ENCODE results near the gene PHYHIPL. TPM values are rescaled to one million over a fixed set of nuclear protein-coding genes. Genes with fewer than 3 reads are reported as not detected.

PHYHIPL gene
- total RNA-seq, 2 donors from 2014 or later, result 2.6 TPM; not detected in 1

DNA sequence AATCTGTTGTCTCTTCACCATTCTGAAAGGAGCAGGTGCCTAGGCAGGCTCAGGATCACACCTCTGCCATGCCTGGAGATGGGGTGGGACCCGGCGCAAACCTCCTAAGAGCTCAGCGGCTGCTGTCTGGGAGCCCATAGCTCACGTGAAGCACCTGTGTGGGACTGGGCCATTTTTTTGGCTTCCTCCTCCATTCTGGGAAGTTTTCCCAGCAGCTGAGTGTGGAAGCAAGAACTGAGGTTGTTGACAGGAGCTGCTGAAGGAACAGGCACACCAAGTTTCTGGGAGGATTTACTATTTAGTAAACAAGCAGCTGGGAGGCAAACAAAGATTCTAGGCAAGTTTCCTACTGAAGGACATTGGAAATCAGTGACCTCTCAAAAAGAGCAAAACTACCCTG is 108.6 kb downstream of the PHYHIPL start:
- no peak overlapping the region for H3K4me3 ChIP-seq
- H3K4me1 ChIP-seq (ENCODE audit: control insufficient read depth in 1 of 2, low read depth in 2 of 2), result peaks cover 0 to 24% of the 10 kb centered on the region in 2 donors
- H3K36me3 ChIP-seq, result no peaks in the 10 kb centered on the region
- H3K27ac ChIP-seq, result no peak overlapping the region
- TF ChIP-seq, protein P1, sequence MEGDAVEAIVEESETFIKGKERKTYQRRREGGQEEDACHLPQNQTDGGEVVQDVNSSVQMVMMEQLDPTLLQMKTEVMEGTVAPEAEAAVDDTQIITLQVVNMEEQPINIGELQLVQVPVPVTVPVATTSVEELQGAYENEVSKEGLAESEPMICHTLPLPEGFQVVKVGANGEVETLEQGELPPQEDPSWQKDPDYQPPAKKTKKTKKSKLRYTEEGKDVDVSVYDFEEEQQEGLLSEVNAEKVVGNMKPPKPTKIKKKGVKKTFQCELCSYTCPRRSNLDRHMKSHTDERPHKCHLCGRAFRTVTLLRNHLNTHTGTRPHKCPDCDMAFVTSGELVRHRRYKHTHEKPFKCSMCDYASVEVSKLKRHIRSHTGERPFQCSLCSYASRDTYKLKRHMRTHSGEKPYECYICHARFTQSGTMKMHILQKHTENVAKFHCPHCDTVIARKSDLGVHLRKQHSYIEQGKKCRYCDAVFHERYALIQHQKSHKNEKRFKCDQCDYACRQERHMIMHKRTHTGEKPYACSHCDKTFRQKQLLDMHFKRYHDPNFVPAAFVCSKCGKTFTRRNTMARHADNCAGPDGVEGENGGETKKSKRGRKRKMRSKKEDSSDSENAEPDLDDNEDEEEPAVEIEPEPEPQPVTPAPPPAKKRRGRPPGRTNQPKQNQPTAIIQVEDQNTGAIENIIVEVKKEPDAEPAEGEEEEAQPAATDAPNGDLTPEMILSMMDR (IDR thresholded peaks at IDR 0.05), result no peak
- ATAC-seq (ENCODE audit: insufficient number of reproducible peaks, low FRiP score, low read depth) (no peak), DNase-seq (ENCODE audit: low spot score) (no peak)
- no peaks in the 10 kb centered on the region for H3K9me3 ChIP-seq
- H3K27me3 ChIP-seq (replicated peaks; ENCODE audit: insufficient read depth), result no peaks in the 10 kb centered on the region

DNA sequence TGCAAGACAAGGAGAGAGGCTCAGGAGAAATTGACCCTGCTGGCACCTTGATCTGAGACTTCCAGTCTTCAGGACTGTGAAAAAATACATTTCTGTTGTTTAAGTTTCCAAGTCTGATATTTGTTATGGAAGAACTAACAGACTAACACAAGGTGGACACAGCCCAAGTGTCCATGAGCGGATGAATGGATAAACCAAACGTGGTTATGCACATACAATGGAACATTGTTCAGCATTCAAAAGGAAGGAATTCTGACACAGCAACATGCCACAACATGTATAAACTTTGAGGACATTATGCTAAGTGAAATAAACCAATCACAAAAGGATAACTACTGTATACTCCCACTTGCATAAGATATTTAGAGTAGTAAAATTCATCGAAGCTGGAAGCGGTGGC is 109.4 kb downstream of the PHYHIPL start:
- ATAC-seq (ENCODE audit: insufficient number of reproducible peaks, low FRiP score, low read depth), result no peak

DNA sequence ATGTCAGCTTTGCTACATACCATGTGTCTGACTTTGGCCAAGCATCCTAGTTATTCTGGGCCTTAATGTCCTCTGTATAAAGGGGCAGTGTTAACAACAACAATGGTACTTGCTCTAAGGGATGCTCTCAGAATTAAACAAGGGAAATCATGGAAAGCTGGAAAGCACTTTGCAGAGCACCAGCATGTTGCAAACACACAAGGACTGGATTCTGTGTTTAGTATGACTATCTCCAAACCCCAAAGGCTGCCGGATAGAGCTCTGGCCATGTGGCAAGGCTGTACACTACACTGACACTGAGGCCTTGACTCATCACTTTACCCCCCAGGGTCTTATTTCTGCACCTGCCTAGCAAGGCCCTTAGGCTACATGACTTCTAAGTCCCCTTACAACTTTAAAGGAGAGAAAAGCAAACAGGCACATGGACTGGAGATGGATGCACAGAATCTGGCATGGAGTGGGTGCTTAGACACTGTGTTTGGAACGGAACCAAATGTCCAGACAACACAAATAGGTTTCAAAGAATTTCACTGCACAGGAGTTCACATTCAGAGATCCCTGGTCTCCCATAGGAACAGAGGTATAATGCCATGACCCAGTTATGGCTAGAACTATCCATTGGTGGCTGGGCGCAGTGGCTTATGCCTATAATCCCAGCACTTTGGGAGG is 111.3 kb downstream of the PHYHIPL start:
- H3K9me3 ChIP-seq, result no peaks in the 10 kb centered on the region
- no peaks in the 10 kb centered on the region for H3K27me3 ChIP-seq (replicated peaks; ENCODE audit: insufficient read depth)
- ATAC-seq (ENCODE audit: insufficient number of reproducible peaks, low FRiP score, low read depth), result no peak
- TF ChIP-seq, protein P1 (IDR thresholded peaks at IDR 0.05), result no peak
- H3K4me3 ChIP-seq, result no peak overlapping the region
- no peaks in the 10 kb centered on the region for H3K36me3 ChIP-seq
- no peak overlapping the region for H3K27ac ChIP-seq
- no peak for DNase-seq (ENCODE audit: low spot score)
- H3K4me1 ChIP-seq (ENCODE audit: control insufficient read depth in 1 of 2, low read depth in 2 of 2), result peaks cover 0 to 20% of the 10 kb centered on the region in 2 donors

More for the DNA sequence above, 109.4 kb downstream of the PHYHIPL start:
- no peak overlapping the region for H3K4me3 ChIP-seq
- no peak overlapping the region for H3K27ac ChIP-seq
- no peak for DNase-seq (ENCODE audit: low spot score)
- H3K36me3 ChIP-seq, result no peaks in the 10 kb centered on the region
- no peaks in the 10 kb centered on the region for H3K9me3 ChIP-seq
- TF ChIP-seq, protein P1 (IDR thresholded peaks at IDR 0.05), result no peak
- H3K27me3 ChIP-seq (replicated peaks; ENCODE audit: insufficient read depth), result no peaks in the 10 kb centered on the region
- peaks cover 0 to 24% of the 10 kb centered on the region in 2 donors for H3K4me1 ChIP-seq (ENCODE audit: control insufficient read depth in 1 of 2, low read depth in 2 of 2)

DNA sequence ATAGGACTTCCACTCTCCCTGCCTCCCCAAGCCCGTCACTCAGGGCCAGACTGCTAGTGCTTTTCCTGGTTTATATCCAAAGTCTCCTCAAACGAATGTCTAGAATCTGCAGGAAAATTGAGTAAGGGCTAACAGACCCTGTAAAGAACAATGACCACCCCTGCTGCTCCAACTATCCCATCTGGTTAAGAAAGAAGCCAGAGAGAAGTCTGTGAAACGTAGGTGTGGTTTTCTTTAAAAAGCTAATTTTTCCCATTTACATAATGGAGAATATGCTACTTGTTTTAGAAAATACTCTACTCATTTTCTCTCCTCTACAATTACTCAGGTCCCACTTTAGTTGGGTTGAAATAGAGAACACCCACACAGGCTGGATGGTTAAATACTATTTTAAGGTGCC is 113.4 kb downstream of the PHYHIPL start:
- Histone ChIP-seq H3K4me1 (ENCODE audit: control insufficient read depth in 1 of 2, low read depth in 2 of 2) (peaks cover 0 to 10% of the 10 kb centered on the region in 2 donors), H3K27ac (no peak overlapping the region), H3K27me3 (replicated peaks; ENCODE audit: insufficient read depth) (no peaks in the 10 kb centered on the region), H3K9me3 (no peaks in the 10 kb centered on the region), H3K4me3 (no peak overlapping the region), H3K36me3 (no peaks in the 10 kb centered on the region)
- no peak for DNase-seq (ENCODE audit: low spot score)
- TF ChIP-seq, protein P1 (IDR thresholded peaks at IDR 0.05), result no peak
- ATAC-seq (ENCODE audit: insufficient number of reproducible peaks, low FRiP score, low read depth), result no peak

DNA sequence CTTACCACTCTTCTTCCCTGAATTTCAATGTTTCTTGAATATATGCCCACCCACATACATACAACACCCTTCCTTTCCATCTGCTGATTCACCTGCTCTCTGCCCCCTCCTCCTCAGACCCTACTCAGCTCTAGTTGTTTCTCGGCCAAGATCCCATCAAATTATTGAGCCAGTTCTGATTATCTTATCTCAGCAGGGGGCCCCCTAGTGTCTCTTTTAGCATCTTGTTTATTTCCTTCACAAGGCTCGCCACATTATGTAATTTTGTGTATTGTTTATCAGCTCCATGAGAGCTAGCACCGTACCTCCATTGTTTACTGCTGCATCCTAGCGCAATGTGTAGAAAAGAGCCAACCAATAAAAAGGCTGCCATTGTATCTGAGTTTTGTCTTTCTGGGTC is 114.0 kb downstream of the PHYHIPL start:
- no peak overlapping the region for H3K27ac ChIP-seq
- H3K27me3 ChIP-seq (replicated peaks; ENCODE audit: insufficient read depth), result no peaks in the 10 kb centered on the region
- no peaks in the 10 kb centered on the region for H3K36me3 ChIP-seq
- H3K4me3 ChIP-seq, result no peak overlapping the region
- peaks cover 0 to 10% of the 10 kb centered on the region in 2 donors for H3K4me1 ChIP-seq (ENCODE audit: control insufficient read depth in 1 of 2, low read depth in 2 of 2)
- no peaks in the 10 kb centered on the region for H3K9me3 ChIP-seq
- TF ChIP-seq, protein P1 (IDR thresholded peaks at IDR 0.05), result no peak
- ATAC-seq (ENCODE audit: insufficient number of reproducible peaks, low FRiP score, low read depth), result no peak
- DNase-seq (ENCODE audit: low spot score), result no peak

Other genes with a start within 250 kb of the PHYHIPL start
- 10 to 100 TPM; 20.4 to 30.9 TPM for gene FAM13C, start 185.9 kb downstream of the PHYHIPL start, total RNA-seq

Measured in thoracic aorta (tissue), 2 donors.